ENCODE data around the gene MOSMO. TPM values are rescaled to one million over a fixed set of nuclear protein-coding genes. Genes with fewer than 3 reads are reported as not detected.

Gene MOSMO
- total and polyA plus RNA-seq, 2 donors (not counting 3 experiments of a cell fraction or from before 2014, with no cell fraction given) = 15.9 to 22.0 TPM

DNA sequence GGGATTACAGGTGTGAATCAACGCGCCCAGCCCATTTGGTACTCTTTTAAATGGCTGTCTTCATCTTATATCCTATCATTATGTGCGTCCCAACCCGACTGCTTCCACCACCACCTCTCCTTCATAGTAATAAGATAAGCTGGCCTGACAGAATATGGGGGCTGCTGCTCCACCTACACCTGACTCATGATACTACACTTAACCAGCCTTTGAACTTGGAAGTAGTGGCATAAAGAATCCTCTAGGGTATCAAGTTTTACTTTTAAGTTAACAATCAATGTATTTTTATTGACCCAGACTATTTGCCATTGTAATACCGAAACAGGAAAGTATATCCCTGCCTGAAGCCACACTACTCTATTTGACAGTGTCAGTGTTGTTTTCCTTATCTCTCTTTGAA is 25.8 kb upstream of the MOSMO start:
- no peak overlapping the region for H3K9ac ChIP-seq (replicated peaks; ENCODE audit: extremely low read depth, insufficient read depth, low read length)
- no peaks in the 10 kb centered on the region for H3K79me2 ChIP-seq (ENCODE audit: control insufficient read depth, insufficient read depth, low read length)
- no peaks in the 10 kb centered on the region for H3K9me1 ChIP-seq (replicated peaks; ENCODE audit: control insufficient read depth, extremely low read depth, insufficient read depth, low read length)
- intact Hi-C loops (cut with micrococcal nuclease) (no loop called here), dilution Hi-C loops (cut with MboI; ENCODE audit: extremely low pct_ligation_motif_present, low sequenced_read_pairs) (no loop called here)
- DNase-seq (ENCODE audit: low read depth, low spot score) (no peak), FAIRE-seq (no peak)
- no peak overlapping the region for H3K4me3 ChIP-seq (replicated peaks in 1 of 3; ENCODE audit: insufficient read depth in 1 of 3, low read depth in 1 of 3, low read length in 3 of 3)
- no TSS peak for BruUV-seq (replicated peaks)
- peaks cover 25 to 26% of the 10 kb centered on the region in 2 experiments for H3K36me3 ChIP-seq (ENCODE audit: control insufficient read depth in 2 of 2, extremely low read depth in 1 of 2, insufficient read depth in 2 of 2, low read length in 2 of 2)
- H3K4me2 ChIP-seq (ENCODE audit: insufficient read depth, low read length) = no peak overlapping the region
- H4K20me1 ChIP-seq (replicated peaks; ENCODE audit: control insufficient read depth, extremely low read depth, insufficient read depth, low read length) = no peaks in the 10 kb centered on the region
- no peak overlapping the region for H2AFZ ChIP-seq (ENCODE audit: low read depth, low read length)
- no peak overlapping the region for H3K27ac ChIP-seq (ENCODE audit: insufficient read depth, low read depth, low read length)
- H3K9me3 ChIP-seq (replicated peaks; ENCODE audit: control insufficient read depth, insufficient read depth, low read length) = no peaks in the 10 kb centered on the region
- ChIA-PET POLR2A (interaction anchor here (1.3 kb wide), 1 partner anchor 29 kb away, joined by 3 read pairs; the partner anchor contains the start of gene UQCRC2), CTCF (interaction anchor here (0.7 to 2.8 kb wide), 5 partner anchors 9 to 207 kb away, joined by 3 to 18 read pairs (median 3); no protein-coding TSS in a partner anchor)
- no peak for TF ChIP-seq GATA2 (IDR thresholded peaks at IDR 0.05; ENCODE audit: insufficient read depth, insufficient read length, low read depth, low read length)
- TF ChIP-seq, protein P1, sequence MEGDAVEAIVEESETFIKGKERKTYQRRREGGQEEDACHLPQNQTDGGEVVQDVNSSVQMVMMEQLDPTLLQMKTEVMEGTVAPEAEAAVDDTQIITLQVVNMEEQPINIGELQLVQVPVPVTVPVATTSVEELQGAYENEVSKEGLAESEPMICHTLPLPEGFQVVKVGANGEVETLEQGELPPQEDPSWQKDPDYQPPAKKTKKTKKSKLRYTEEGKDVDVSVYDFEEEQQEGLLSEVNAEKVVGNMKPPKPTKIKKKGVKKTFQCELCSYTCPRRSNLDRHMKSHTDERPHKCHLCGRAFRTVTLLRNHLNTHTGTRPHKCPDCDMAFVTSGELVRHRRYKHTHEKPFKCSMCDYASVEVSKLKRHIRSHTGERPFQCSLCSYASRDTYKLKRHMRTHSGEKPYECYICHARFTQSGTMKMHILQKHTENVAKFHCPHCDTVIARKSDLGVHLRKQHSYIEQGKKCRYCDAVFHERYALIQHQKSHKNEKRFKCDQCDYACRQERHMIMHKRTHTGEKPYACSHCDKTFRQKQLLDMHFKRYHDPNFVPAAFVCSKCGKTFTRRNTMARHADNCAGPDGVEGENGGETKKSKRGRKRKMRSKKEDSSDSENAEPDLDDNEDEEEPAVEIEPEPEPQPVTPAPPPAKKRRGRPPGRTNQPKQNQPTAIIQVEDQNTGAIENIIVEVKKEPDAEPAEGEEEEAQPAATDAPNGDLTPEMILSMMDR (IDR thresholded peaks at IDR 0.05; ENCODE audit: extremely low read depth in 1 of 2, insufficient read depth in 1 of 2, low read depth in 1 of 2, low read length in 2 of 2) = no peak
- TF ChIP-seq EZH2 (IDR thresholded peaks at IDR 0.05; ENCODE audit: borderline replicate concordance, low read depth, low read length, severe bottlenecking) = no peak
- TF ChIP-seq FOS (IDR thresholded peaks at IDR 0.05; ENCODE audit: borderline replicate concordance, insufficient read depth, low read length) = no peak
- no peak for TF ChIP-seq MYC (IDR thresholded peaks at IDR 0.05; ENCODE audit: low read depth, low read length)
- H3K27me3 ChIP-seq (ENCODE audit: control insufficient read depth in 2 of 2, insufficient read depth in 2 of 2, low read length in 2 of 2) = no peaks in the 10 kb centered on the region
- no peaks in the 10 kb centered on the region for H3K4me1 ChIP-seq (ENCODE audit: control insufficient read depth, extremely low read depth, insufficient read depth, low read length)

- Histone ChIP-seq H3K79me2 (ENCODE audit: control insufficient read depth, insufficient read depth, low read length) (no peaks in the 10 kb centered on the region), H3K9me3 (replicated peaks; ENCODE audit: control insufficient read depth, insufficient read depth, low read length) (no peaks in the 10 kb centered on the region), H4K20me1 (replicated peaks; ENCODE audit: control insufficient read depth, extremely low read depth, insufficient read depth, low read length) (no peaks in the 10 kb centered on the region), H3K4me2 (ENCODE audit: insufficient read depth, low read length) (no peak overlapping the region), H3K36me3 (ENCODE audit: control insufficient read depth in 2 of 2, extremely low read depth in 1 of 2, insufficient read depth in 2 of 2, low read length in 2 of 2) (peaks cover 18 to 24% of the 10 kb centered on the region in 2 experiments), H3K9ac (replicated peaks; ENCODE audit: extremely low read depth, insufficient read depth, low read length) (no peak overlapping the region), H3K4me3 (replicated peaks in 1 of 3; ENCODE audit: insufficient read depth in 1 of 3, low read depth in 1 of 3, low read length in 3 of 3) (no peak overlapping the region), H3K27me3 (ENCODE audit: control insufficient read depth in 2 of 2, insufficient read depth in 2 of 2, low read length in 2 of 2) (no peaks in the 10 kb centered on the region), H3K9me1 (replicated peaks; ENCODE audit: control insufficient read depth, extremely low read depth, insufficient read depth, low read length) (no peaks in the 10 kb centered on the region), H3K27ac (ENCODE audit: insufficient read depth, low read depth, low read length) (no peak overlapping the region), H2AFZ (ENCODE audit: low read depth, low read length) (no peak overlapping the region), H3K4me1 (ENCODE audit: control insufficient read depth, extremely low read depth, insufficient read depth, low read length) (no peaks in the 10 kb centered on the region)
- no peak for DNase-seq (ENCODE audit: low read depth, low spot score)
- intact Hi-C loops (cut with micrococcal nuclease) = no loop called here
- dilution Hi-C loops (cut with MboI; ENCODE audit: extremely low pct_ligation_motif_present, low sequenced_read_pairs) = no loop called here
- TF ChIP-seq POLR2AphosphoS5 (IDR thresholded peaks at IDR 0.05; ENCODE audit: insufficient read depth, low read depth, low read length) (no peak), MAX (IDR thresholded peaks at IDR 0.05; ENCODE audit: insufficient read depth, insufficient read length) (no peak), JUN (IDR thresholded peaks at IDR 0.05; ENCODE audit: borderline replicate concordance, insufficient read depth, insufficient read length, low read depth) (no peak), FOS (IDR thresholded peaks at IDR 0.05; ENCODE audit: borderline replicate concordance, insufficient read depth, low read length) (no peak), GATA2 (IDR thresholded peaks at IDR 0.05; ENCODE audit: insufficient read depth, insufficient read length, low read depth, low read length) (no peak)
- no TSS peak for BruUV-seq (replicated peaks)
- CTCF ChIA-PET = interaction anchor here (0.8 to 1.8 kb wide), 3 partner anchors 9 to 205 kb away, joined by 4 to 13 read pairs (median 6); no protein-coding TSS in a partner anchor
- no peak for FAIRE-seq
- POLR2A ChIA-PET = no interaction called here
Measured at GRCh38 chr16:21984062-21984461, 23.8 kb upstream of the MOSMO start.

Measured in endothelial cell of umbilical vein (primary cell).